NCI-H446 (cell line): ENCODE data around the gene HOXB8.
A peak's percentile ranks its signal among the peaks of the same experiment; 100 is the strongest.

Source experiments
- DNase-seq, 2 experiments: peaks; one replicate each; lab custom pipeline; 2025; lab: John Stamatoyannopoulos, UW

HOXB8 gene

DNA sequence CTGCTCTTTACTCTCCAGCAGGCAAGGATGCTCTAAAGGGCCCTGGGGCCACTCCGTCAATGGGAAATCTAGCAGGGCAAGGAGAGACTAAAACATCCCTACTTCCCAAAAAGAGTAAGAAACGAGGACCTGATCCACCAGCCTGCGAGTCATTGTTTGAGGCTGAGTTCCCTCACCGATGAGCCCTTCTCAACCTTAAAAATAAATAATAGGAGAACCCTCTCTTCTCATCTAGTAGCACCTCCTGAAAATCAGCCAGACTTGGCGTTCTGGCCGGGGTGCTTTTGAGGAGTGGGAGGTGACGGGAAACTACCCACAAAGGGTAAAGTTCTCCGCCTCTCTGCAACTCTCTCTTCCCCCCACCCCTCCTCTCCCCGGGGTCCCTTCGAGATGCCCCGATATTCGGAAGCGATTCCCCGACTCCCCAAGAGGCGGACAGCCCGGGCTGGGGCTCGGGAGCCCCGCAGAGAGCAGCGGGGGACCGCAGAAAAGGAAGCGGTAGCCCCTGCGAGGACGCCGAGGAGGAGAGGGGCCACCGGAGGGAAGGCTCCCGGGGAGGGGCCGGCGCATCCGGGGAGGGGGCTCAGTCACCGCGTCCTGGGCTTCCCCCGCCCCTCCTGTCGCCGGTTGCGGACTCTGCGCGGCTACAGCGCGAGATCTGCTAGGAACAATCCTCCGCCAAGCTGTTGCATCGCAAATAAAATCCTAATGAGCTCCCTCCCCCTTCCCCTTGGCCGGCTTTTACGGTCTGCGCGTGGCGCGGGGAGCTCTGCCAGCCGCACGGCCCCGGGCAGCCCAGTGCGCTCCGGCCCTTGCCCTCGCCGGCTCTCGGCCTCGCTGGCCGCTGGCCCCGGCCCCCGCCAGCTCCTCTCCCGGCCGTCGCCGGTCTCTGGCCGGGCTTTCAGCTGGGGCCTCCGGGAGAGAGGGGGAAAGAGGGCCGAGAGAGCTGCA, 9.7 kb upstream of the HOXB8 start:
- DNase-seq: no peak

DNA sequence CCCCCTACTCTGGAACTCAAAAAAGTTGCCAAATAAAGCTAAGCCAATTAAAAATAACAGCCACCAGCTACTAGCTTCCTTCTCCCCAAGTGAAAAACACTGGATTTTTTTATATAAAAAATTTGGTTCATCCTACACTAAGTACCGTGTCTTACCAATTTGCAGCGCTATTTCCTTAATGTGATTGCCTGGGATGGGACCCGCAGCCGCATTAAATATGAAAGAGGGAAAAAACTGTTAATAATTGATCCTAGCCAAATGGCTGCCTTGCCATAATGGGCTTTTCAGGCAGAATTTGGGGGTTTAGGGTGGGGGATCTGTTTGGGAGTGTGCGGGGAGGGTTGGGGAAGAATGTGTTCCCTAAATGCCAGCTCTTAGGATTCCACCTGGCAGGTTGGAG, 9.0 kb upstream of the HOXB8 start:
- DNase-seq: no peak

DNA sequence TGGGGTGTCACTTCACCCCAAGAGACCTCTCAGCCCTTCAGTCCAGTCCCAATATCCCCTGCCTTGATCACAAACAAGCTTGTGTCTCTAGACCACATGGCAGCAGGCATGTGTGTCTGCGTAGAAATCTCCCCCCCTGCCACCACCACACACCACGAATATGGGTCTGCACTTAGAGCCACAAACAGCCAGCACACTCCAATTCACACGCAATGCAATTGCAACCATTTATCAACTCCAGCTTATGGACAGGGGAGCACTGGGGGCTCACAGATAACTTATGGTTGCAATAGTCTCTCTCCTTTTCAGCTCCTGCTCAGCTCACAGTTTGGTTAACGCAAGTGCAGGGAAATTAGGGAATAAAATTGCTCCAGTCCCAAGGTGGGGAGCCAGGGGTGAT, 8.5 kb upstream of the HOXB8 start:
- no peak for DNase-seq

DNA sequence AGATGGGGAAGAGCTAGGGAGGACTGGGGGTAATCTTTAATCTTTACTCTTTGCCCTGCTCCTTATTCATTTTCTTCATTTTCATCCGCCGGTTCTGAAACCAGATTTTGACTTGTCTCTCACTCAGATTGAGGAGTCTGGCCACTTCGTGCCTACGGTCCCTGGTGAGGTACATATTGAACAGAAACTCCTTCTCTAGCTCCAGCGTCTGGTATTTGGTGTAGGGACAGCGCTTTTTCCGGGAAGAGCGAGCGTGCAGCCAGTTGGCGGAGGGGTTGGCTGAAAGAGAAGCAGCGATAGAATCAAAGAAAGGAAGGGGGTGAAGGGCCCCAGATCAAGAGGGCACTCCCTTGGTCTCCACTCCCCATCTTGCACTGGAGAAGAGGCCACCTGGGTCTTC, 7.8 kb upstream of the HOXB8 start:
- no peak for DNase-seq

DNA sequence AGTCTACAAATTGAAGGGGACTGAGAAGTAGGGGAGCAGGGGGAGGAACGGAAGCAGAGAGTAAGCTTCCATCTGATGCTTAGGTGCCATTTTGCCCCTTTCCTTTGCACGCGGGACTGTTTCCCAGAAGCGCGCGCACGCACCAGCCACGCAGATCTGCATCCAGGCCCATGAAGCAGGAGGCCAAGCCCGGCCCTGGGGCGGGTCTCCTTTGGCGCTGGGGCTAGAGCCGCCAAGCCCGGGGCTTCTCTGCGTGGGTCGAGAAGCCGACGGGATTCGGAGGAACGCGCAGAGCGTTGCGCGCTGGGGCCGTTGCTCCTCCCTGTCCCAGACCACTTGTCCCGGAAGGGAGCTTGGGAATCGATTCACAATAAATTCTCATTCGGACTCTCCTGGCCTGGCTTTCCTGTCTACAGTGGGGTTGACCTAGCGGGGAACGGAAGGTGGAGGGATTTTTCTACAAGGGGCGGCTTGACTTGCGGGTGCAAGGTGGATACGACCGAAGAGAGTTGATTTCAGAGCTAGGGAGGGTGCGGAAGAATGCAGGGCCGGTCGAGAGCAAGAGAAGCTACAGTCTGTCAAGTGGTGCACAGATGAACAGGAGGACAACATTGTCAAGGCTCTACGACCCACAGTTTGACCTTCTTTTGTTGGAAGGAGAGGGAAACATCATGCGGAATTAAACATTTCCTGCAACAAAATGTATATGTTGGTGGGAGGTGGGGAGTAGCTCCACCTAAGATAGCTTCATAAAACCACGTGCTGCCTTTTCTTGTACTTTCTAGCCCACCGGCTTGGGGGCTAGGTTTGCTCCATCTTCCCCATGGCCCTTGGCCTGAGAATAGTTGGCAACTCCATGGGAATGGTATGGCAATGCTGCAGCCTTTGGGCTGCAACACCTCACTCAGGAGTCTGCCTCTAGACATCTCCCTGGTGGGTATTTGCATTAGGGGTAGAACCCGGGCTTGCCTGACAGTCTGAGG, 6.6 kb upstream of the HOXB8 start:
- DNase-seq: no peak

DNA sequence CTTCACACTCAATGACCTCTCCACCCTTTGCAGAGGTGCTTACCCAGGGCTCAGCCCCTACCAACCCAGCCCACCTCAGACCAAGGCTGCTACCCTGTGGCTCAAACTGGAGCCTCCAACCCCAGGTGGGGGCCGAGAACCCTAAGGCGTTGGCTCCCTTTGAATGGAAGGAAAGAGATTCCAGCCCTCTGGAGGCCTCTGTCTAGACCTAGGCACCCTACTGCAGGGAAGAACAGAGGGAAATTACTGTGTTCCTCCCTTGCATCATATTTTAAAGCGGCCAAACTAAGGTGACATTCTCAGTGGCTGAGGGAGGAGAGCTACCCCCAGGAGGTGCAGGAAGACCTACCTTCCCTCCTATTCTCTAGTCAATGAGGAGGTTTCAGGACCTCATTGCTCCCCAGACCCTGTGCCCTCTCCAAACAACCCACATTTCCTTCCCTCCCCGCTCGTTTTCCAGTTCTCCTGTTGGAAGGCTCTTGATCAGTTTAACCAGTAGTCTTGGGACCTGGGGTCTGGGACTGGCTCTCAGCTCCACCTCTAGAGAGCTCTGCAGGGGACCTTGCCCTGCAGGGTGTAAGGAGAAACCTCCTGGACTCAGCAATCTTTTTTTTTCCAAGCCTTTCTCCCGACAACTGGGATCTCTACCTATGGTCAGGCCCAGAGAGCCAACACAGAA, 5.5 kb upstream of the HOXB8 start:
- DNase-seq: no peak

DNA sequence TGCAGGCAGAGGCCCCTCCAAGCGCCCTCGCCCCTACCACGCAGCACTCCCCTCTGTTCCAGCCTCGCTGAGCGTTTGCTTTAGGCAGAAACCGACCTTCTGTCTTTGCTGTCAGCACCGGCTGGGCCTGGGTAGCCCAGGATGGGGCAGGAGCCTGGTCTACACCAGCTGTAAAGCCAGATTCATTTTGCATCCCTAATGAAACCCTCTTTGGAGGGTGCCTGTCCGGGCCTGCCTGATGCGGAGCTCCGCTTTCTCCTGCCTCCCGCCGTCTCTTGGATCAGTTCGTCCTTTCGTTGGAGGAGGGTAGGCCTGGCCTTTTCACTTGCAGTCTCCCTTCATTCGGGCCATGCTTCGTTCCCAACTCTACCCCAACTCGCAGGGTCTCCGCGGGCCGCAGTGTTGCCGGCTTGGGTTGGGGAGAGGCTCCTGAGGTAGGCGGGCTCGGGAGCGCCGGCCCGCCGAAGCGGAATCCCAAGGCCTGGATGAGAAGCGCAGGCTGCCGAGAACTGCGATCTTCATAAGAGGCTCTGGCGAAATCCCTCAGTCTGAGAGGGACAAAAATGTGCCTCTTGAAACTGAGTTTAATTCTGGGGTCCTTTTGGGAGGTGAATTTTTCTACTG, 4.8 kb upstream of the HOXB8 start:
- no peak for DNase-seq

DNA sequence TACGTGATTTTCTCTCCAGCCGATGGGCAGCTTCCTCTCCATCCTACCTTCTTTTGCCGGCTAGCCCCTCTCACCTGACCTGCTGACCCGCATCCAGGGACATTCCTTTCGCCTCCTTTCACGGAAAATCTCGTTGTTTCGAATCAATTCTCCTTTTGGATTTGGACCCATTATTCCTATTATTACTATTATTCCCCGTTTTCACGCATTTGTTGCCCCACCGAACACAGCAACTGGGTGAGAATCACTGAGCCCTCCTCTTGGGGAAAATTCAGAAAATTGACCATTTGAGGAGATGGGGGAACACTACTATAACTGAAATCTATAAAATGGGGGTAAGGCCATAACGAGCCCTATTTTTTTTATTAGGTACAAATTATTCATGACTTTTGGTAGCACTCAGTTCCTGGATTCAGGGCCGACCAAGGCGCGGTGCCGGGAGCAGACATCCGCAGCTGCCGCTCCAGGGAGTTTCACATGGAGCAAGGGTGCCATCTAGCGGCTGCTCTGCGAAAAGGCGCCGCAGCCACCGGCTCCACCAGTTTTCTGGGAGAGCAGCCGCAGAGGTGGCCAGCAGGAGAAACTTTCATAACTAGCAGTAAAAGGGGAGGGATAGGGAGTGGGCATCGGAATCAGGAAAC, 3.3 kb upstream of the HOXB8 start:
- peak in 1 of 2 experiments; percentile 78 for DNase-seq

DNA sequence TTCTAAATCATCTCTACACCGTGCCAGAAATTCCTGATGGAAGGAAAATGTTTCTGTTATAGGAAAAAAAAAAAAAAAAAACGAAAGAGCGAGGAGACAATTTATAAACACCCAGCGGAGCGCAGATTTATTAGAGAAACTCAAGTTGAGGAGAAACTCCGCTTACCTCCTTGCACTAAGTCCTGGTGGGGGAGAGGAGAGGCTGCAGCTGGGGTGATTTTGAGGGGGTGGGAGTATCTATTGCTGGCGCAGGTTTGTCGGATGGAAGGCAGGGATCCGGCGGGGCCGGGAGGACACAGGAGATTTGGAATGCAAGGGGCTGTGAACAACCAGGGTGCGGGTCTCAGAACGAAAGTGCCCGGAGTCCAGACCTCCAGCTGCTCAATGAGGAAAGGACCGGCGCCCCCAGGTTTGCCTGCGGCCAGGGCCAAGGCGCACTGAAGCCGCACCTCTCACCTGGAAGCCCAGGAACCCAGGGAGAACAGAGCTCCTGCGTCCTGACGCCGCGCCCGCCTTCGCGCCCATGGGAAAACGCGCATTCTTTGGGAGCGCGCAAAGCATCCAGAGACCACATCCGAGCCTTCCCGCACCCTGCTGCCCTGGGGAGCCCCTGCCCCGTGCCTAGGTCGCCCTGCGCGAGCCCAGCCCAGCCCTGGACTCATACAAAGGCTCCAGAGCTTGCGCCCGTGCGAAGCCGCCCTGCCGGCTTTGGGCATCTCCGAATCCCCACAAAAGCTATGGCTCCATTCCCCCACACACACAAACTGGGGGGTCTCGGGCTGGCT, 2.6 kb upstream of the HOXB8 start:
- DNase-seq: no peak

DNA sequence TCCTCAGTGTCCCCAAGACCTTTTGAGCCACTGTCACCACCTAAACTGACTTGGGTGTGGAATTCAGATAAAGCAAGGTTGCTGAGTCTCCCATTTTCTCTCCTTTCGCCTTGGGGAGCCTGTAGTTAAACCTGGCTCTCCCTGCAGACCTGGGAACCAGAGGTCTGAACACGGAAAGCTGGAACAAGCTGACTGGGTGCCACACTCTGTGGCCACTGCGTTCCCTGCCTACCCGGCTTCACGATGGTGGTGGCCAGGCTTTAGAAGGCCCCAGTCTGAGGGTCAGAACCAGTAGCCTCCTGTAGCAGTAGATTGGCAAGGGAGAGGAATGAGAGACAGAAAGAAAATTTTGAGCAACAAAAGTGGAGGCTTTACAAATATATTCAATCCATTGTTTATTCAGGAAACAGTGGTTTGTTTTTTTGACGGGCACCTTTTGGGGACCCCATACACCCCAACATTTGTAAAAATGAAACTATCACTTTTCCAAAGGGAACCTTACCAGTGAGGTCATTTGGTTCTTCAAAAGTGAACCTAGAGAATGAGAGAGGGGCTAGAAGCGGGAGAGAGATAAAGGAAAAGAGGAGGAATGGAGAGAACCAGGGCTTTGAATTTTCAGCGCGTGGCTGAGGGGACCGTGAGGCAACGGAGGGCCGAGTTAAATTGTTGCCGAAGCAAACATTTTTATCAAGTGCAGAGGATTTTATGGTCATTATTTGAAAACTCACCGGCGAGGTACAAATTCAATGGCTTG, 1.8 kb upstream of the HOXB8 start:
- DNase-seq: no peak

DNA sequence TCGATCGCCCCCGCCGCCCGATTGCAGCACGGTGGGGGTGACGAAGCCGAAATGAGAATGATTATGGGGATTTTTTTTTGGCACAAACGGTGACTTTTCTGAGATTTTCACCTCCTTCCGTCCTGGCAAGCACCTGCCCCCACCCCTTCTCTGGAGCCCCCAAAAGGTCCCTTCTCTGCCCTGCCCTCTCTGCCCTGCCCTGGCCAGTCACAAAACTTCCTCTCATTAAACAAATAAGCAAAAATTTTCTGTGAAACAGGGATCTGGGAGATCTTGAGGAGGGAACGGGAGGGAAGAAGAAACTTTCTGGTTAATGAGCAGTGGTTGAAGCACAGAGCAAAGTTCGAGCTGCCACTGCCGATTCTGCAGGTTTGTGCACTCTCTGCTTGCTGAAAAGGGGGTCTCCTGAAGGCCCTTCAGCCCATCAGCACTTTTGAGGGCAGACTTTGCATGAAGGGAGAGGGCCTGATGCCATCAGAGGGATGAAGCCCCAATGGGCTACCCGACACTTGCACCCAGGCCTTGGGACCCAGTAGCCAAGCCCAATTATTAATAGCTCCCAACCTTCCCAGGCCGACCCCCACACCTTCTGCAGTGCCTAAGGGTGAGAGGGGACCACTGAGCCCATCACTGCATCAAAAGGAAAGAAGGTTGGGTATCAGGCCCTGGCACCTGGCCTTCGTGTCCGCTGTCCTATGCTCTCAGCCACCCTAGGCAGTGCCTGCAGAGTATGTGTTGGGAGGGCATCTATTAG, 1.0 kb upstream of the HOXB8 start:
- DNase-seq: no peak

DNA sequence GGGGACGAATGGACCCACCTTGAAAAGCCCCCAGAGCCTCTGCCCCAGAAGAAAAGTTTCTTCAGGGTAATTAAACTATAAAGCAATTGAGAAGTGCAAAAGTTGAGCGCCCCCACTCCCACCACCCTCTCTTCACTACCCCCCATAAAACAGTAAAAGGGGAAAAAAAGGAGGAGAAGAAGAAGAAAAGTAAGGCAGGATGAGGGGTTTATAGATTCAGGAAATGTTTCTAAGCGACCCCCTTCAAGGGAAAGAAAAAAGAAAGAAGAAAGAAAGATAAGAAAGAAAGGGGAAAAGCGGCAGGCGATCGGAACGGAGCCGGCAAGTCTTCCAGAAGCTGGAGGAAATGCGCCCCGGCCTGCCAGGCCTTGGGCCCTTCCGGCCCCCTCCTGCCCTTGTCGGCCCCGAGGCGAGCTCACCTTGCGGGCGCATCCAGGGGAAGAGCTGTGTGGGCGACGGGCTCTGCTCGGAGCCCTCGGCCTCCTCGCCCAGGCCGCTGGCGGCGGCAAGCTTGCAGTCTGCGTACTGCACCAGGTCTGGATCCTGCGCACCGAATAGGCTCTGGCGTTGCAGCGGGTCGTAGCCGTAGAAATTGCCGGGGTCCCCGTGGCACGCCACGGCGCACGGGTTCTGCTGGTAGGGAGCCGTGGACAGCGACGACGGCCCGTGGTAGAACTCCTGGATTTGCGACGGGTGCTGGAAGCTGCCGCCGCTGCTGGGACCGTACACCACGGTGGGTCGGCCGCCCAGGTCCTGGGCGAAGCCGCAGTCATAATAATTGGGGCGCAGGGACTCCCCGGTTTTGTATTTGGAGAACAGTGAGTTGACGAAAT, 1.0 kb downstream of the HOXB8 start:
- DNase-seq: no peak

DNA sequence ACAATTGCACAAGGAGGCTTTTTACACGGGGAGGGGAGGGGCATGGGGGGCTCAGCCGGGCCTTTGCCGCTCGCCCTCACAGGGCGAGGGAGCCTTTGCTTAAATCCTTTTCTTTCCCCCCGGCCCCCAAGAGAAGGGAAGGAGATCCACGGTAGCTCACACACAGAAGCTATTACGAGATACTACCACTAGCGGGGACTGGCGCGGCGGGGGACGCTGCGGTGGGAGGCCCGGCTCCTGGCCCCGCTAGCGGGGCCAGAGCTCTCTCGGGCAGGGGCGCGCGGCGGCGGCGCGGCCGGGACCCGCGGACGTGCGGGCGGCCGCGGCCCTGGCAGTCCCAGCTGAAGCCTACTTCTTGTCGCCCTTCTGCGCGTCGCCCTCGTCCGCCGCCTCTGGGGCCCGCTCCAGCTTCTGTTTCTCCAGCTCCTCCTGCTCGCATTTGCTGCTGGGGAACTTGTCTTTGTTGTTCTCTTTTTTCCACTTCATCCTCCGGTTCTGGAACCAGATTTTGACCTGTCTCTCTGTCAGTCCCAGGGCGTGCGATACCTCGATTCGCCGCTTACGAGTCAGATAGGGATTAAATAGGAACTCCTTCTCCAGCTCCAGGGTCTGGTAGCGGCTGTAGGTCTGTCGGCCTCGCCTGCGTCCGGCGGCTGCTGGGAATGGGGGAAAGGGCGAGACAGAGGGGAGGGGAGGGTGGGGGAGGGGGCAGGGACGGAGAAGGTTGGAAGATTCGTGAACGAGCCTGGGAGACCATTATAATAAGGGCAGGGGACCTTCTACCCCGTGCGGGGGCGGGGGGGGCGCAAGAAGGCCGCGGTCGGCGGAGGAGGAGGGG, 2.0 kb downstream of the HOXB8 start:
- DNase-seq: peak in 1 of 2 experiments; percentile 40

DNA sequence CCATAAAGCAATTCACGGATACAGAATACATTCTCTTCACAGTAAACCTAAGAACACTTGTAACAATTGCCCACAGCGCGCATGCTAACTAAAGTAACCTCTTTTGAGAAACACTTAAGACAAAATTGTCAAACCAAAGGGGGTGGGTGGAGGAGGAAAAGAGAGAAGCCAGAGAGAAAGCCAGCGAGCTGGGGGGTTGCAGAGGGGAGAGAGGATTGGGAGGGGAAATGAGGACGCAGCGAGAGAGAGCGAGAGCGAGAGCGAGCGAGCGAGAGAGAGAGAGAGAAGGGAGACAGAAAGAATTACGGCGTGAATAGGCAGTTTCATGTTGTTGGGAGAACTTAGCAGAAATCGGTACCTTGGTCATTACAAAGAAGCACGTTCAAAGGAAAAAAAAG, 2.6 kb downstream of the HOXB8 start:
- no peak for DNase-seq

DNA sequence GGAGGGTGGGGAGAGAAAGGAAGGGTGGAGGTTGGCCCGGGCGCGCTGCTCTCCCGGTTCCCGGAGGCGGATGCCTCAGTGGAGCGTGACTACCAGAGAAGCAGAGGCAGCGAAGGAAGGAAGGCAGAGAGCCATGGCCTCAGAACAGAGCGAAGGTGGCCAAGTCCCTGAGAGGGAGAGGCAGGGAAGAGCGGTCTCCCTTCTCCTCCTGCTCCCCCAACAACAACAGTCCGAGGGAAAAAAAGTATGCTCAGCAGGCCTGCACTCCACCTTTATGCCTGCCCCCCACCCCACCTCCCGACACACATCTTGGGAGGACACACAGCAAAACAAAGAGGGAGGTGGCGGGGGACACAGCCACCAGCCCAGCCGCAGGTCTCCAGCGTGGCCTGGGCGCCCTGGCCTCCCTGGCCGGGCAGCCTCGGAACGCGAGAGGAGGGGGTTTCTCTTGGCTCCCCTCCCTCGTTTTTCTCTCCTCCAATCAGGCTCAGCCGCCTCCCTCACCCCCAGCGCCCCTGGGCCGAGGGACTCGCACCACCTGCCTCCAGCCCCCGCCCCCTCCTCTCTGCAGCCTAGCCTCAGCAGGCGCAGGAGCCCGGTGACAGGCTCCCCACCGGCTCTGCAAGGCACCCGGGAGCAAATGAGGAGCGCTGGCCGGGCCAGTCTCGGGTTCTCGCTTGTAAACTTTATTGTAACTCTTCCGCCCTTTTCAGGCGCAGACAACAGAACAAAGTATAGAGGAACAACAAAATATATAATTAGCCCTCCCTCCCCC, 3.2 kb downstream of the HOXB8 start:
- DNase-seq: no peak

DNA sequence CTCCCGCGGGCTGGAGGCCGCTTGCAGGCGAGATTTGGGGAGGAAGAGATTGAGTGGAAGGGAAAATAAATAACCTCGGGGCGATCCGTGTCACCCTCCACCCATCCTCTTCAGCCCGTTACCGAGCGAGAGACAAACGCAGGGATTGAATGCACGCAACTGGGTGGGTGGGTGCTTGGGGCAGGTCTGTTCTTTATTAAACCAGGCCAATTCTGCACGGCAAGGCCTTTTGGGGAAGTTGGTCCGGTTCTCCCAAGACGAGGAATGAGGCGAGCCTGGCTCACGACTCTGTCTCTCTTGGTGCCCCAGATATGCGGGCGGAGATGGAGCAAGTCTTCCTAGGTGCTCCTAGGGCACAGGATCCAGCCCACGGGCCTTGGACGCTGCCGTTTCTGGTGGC, 3.9 kb downstream of the HOXB8 start:
- DNase-seq: no peak
